KG1 (cell line): ENCODE measurements around the gene ACYP2.
A peak's percentile ranks its signal among the peaks of the same experiment; 100 is the strongest.

Experiments used
- DNase-seq: peaks from one replicate; lab custom pipeline; 2025; lab: John Stamatoyannopoulos, UW

ACYP2 gene

DNA sequence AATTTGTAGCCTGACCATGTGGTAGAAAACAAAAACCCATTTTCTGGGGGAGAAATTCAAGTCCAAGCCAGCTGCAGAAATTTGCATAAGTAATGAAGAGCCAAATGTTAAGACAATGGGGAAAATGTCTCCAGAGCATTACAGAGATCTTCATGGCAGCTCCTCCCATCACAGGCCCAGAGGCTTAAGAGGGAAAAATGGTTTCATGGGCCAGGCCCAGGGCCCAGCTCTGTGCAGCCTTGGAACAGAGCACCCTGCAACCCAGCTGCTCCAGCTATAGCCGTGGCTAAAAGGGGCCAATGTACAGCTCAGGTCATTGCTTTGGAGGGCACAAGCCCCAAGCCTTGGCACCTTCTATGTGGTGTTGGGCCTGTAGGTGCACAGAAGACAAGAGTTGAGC is 209.7 kb downstream of the ACYP2 start:
- DNase-seq = no peak

GRCh38 chr2:54329482-54330161 is 214.2 kb downstream of the ACYP2 start:
- no peak for DNase-seq

DNA sequence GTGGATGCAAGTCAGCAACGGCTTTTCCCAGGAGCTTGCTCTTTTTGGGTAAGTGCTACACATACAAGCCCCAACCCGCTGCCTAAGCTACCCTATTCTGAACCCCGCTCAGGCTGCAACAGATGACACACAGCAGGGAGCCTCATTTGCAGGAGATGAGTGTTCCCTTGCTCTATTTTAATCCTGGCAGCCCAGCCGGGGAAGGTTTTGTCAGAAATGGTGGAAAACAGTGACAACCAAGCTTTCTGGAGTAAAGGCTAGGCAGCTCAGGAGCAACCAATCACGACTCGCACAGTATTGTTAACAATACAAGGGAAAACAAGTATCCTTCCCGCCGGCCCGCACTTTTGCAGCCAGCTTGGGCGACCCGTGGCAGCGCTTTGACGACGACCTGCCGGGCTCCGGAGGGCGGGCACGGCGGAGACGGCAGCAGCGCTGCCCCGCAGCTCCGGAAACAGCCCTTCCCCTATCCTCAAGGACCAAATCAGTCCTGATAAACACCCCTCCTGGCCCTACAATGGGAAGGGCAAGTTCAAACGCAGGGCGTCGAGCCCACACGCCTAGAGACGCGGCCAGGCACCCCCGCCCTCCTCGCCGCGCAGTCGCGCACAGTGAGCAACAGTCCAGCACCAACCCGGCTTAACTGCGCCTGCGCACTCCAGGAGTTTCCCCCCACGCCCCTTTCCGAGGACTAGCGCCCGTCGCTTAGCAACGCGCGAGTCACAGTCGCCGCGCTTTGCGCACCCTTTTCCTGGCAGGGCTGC is 214.9 kb downstream of the ACYP2 start:
- DNase-seq = peak; percentile 77

- no peak for DNase-seq
These were observed 215.8 kb downstream of the ACYP2 start for GRCh38 chr2:54330926-54331835.

- DNase-seq = no peak
These were observed 217.0 kb downstream of the ACYP2 start for GRCh38 chr2:54332386-54332785.

DNA sequence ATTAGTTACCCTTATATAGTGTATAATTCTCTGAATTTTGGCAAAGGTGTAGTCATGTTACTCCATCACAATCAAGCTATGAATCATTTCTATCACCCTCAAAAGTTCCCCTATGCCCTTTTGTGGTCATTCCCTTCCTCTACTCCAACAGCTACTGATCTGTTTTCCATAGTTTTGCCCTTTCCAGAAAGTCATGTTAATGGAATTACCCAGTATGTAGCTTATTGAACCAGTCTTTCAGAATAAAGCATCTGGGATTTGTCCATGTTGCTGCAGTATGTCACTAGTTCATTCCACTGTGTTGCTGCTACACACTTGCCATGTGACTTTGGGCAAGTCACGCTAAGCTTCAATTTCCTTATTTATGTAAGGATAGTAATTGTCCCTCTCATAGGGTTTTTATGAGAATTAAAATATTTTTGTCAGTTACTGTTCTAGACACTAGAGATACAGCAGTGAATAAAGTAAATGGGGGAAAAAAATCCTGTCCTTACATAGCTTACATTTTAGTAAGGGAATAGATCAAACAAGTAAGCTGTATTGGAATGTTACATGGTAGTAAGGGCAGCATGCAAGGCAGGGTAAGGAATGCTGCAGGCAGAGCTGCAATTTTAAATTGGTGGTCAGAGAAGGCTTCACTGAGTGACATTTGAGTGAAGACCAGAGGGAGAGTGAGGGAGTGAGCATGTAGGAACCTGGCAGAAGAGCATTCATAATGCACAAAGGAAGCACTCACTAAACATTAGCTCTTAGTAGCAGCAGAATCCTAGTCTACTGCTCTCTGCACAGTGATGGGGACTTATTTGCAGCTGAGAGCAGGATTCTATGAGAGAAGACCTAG is 220.9 kb downstream of the ACYP2 start:
- DNase-seq = no peak

- no peak for DNase-seq
These were observed 221.5 kb downstream of the ACYP2 start for GRCh38 chr2:54336977-54337255.

DNA sequence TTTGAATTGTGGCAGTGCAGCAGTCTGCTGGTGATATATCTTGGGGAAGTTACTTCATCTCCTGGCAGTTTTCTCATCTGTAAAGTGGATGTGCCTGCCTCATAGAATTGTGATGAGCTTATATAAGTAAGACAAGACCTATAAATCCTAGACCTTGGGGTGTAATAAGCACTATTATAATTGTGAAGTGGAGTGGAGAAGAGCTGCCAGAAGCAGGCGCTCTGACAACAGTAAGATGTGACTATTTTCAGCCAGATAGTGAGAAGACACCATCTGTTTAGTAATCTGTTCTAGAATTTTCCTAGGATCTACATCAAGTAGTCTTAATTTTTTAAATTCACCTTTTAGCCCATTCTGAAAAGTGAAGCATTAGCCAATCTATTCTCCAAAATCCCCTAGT is 226.2 kb downstream of the ACYP2 start:
- no peak for DNase-seq

DNA sequence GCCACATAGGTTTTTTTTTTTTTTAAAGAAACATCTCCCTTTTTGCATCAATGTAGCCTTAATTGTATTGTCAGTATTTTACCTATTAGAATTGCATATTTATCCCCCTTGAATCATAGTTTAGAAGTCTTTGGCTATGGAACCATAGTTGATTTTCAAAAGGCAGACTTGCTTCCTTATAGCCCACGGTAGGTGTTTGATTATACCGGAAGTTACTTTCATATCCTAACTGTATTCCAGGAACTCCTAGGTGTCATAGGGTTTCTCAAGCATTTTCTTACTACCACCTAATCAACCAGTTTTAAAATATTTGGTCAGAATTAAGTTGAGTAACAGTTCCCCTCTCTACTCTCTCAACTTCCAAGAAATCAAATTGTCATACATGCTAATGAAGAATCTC is 227.2 kb downstream of the ACYP2 start:
- no peak for DNase-seq

- no peak for DNase-seq
These were observed 232.2 kb downstream of the ACYP2 start for GRCh38 chr2:54347622-54348021.

DNA sequence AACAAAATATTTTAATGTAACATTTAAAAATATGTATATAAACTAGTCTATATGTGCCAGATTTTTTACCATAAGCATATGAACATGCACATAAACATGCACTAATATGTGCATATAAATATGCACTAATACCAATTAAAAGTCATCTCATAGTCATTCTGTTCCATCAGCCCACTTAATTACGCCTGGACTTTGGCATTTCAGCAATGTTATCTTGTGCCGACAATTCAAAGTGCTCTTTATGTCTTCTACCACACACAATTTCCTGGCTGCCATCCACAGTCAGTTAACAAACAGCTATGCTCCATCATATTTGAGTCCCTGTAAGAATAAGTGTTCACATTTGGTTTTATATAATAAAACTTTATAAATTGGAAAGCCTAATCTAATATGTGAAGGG is 233.2 kb downstream of the ACYP2 start:
- DNase-seq = no peak

GRCh38 chr2:54350426-54350825 is 235.0 kb downstream of the ACYP2 start:
- no peak for DNase-seq

DNA sequence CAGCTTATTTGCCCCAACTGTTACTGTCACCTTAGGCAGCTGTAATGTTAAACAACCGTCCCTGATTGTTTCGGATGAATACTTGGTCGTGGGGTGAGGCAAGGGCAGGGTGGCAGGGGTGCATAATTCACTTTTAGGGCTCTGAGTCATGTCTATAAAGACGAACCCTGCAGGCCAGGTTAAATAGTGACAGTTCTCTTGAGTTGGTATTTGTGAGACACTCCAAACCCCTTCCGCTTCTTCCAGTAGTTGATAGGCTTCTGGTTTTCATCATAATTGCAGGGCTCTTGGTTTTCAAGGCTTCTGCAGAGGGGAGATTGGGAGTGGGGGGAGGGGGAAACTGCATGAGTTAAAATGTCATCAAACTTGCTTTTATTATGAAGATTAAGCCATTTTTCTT is 237.8 kb downstream of the ACYP2 start:
- DNase-seq = no peak
